Pancreas (tissue), 10 donors: ENCODE data around the gene SV2C. TPM values are rescaled to one million over a fixed set of nuclear protein-coding genes. Genes with fewer than 3 reads are reported as not detected.

Source experiments
- ATAC-seq, 4 donors: fragments of 200-7000 bp; cut with Tn5 transposase; one replicate each; pipeline versions ENCODE4 v1.8.0 to v1.9.1; 2020; ENCODE audit warnings: mild to moderate bottlenecking in 4 of 4, moderate library complexity in 4 of 4
- DNase-seq, 6 donors: peaks; one replicate each; pipeline ENCODE4 v3.0.0-alpha.2; 2020
- FAIRE-seq: peaks from 2 replicates; lab custom pipeline; 2012; peaks lifted over from hg19 to GRCh38; lab: Jason Lieb, UNC
- H3K27ac ChIP-seq, 4 donors: fragments of 200-600 bp; sonication (generic); 1 replicate in 3 of 4; 2 replicates in 1 of 4; pipeline versions ENCODE4 v1.5.0 to v1.8.0; 2020
- H3K27me3 ChIP-seq, 4 donors: fragments of 200-600 bp; one replicate each; pipeline ENCODE4 v1.8.0; 2021
- H3K36me3 ChIP-seq, 3 donors: fragments of 200-600 bp; sonication (generic) in 1 of 3; one replicate each; pipeline versions ENCODE4 v1.5.0 to v1.8.0; 2020 to 2021
- H3K4me1 ChIP-seq, 3 donors: fragments of 200-600 bp; one replicate each; pipeline ENCODE4 v1.8.0; 2021
- H3K4me3 ChIP-seq, 4 donors: fragments of 200-600 bp; sonication (generic) in 2 of 4; one replicate each; pipeline versions ENCODE4 v1.5.0 to v1.8.0; 2020 to 2021
- H3K9me3 ChIP-seq, 4 donors: fragments of 200-600 bp; one replicate each; pipeline ENCODE4 v1.8.0; 2021
- CTCF ChIP-seq, 4 donors: fragments of 200-600 bp; sonication (generic) in 3 of 4; IDR thresholded peaks; one replicate each; pipeline versions ENCODE4 v1.5.0 to v1.8.0; 2021; ENCODE audit warnings: antibody characterized with exemption in 4 of 4
- WGBS, 2 donors: extraction: QIAGEN DNeasy Blood & Tissue Kit; methylation state at CpG; one replicate each; pipeline ENCODE4 v1.1.7; 2013; 5-methylcytosine and 5-hydroxymethylcytosine counted together
- intact Hi-C, 3 donors: fragments of 100-400 bp; cut with DNase I; formaldehyde crosslinking; loops; one replicate each; pipeline versions ENCODE4 v1.11.1 to v1.14.2; 2022
- polyA plus RNA-seq, 2 donors: library from polyadenylated mRNA; stranded (reverse); fragments of 200-250 nt; gene quantifications; one replicate each; pipeline ENCODE4 v1.2.3, GENCODE V29; 2013
- total RNA-seq, 6 donors: library from RNA; stranded (reverse); fragmentation: NEBNext Ultra II Directional in 4 of 6; extraction: Animal tissue kit (Norgen Biotek cat#: 25700) in 4 of 6; gene quantifications; one replicate each; pipeline versions ENCODE4 v1.2.1 to v1.2.4, GENCODE V29; 2021 to 2023
- donor health status: healthy with polysubstance abuse.
- donor health status: DM: no; HTN: no; CAD: no; lungs with moderate emphysema.
- donor health status: DM: no; HTN: no; CAD: no.
- donor health status: control.
- donor health status: control.
- donor health status: Bipolar disorder and iron deficiency.
- donor health status: DM: yes; HTN: yes; CAD: no.
- donor health status: DM: no; HTN: no; CAD: no.
- donor health status: DM: no; HTN: no; CAD: no.
- donor health status: DM: yes; HTN: yes; CAD: no.

SV2C gene
- total and polyA plus RNA-seq, 8 donors = 0.05 to 0.18 (median 0.08) TPM; not detected in 1

- intact Hi-C loops = no loop called here
- Histone ChIP-seq H3K27me3 (no peaks in the 10 kb centered on the region), H3K27ac (peak overlapping the region; percentile 1 to 84 (median 63)), H3K4me1 (peaks cover 42 to 58% (median 57%) of the 10 kb centered on the region in 3 donors), H3K36me3 (no peaks in the 10 kb centered on the region), H3K4me3 (no peak overlapping the region), H3K9me3 (no peaks in the 10 kb centered on the region)
- DNase-seq (peak in 5 of 6 donors; percentile 48 to 84 (median 61)), ATAC-seq (peak; percentile 45 to 74 (median 72)), FAIRE-seq (no peak)
- WGBS, 2 donors = 37 to 38% methylated on average over 13 of the region's 13 CpGs
- no peak for TF ChIP-seq CTCF (IDR thresholded peaks at IDR 0.05)
These were observed 306.5 kb downstream of the SV2C start for GRCh38 chr5:76389513-76390154.

GRCh38 chr5:76391014-76391413 is 307.8 kb downstream of the SV2C start:
- FAIRE-seq = no peak
- intact Hi-C loops = no loop called here
- WGBS, 2 donors = 90 to 97% methylated on average over 9 of the region's 9 CpGs

GRCh38 chr5:76393035-76393680 is 310.0 kb downstream of the SV2C start:
- Histone ChIP-seq H3K27me3 (no peaks in the 10 kb centered on the region), H3K9me3 (no peaks in the 10 kb centered on the region), H3K4me1 (peaks cover 17 to 32% (median 24%) of the 10 kb centered on the region in 3 donors), H3K4me3 (no peak overlapping the region), H3K27ac (no peak overlapping the region), H3K36me3 (no peaks in the 10 kb centered on the region)
- no peak for ATAC-seq
- intact Hi-C loops = no loop called here
- WGBS, 2 donors = 65 to 71% methylated on average over 5 of the region's 5 CpGs
- no peak for FAIRE-seq
- no peak for TF ChIP-seq CTCF (IDR thresholded peaks at IDR 0.05)
- no peak for DNase-seq

More at GRCh38 chr5:76391014-76391413, 307.8 kb downstream of the SV2C start:
- H3K4me1 ChIP-seq = peaks cover 29 to 44% (median 43%) of the 10 kb centered on the region in 3 donors
- no peak overlapping the region for H3K4me3 ChIP-seq
- no peaks in the 10 kb centered on the region for H3K27me3 ChIP-seq
- H3K36me3 ChIP-seq = no peaks in the 10 kb centered on the region
- H3K9me3 ChIP-seq = no peaks in the 10 kb centered on the region
- no peak for DNase-seq
- peak overlapping the region; percentile 1 to 84 (median 46) for H3K27ac ChIP-seq
- no peak for TF ChIP-seq CTCF (IDR thresholded peaks at IDR 0.05)
- no peak for ATAC-seq

GRCh38 chr5:76397200-76397599 is 314.0 kb downstream of the SV2C start:
- no peak for ATAC-seq
- no peak for DNase-seq
- 96 to 99% methylated on average over 2 of the region's 2 CpGs for WGBS, 2 donors
- Histone ChIP-seq H3K36me3 (no peaks in the 10 kb centered on the region), H3K4me1 (peaks cover 0 to 14% (median 0%) of the 10 kb centered on the region in 3 donors), H3K27ac (no peak overlapping the region), H3K4me3 (no peak overlapping the region), H3K9me3 (no peaks in the 10 kb centered on the region), H3K27me3 (no peaks in the 10 kb centered on the region)
- no peak for TF ChIP-seq CTCF (IDR thresholded peaks at IDR 0.05)
- intact Hi-C loops = no loop called here
- no peak for FAIRE-seq

- H3K27ac ChIP-seq = no peak overlapping the region
- H3K9me3 ChIP-seq = no peaks in the 10 kb centered on the region
- 94 to 97% methylated on average over 2 of the region's 2 CpGs for WGBS, 2 donors
- DNase-seq = no peak
- no peak for FAIRE-seq
- intact Hi-C loops = no loop called here
- no peaks in the 10 kb centered on the region for H3K27me3 ChIP-seq
- TF ChIP-seq CTCF (IDR thresholded peaks at IDR 0.05) = no peak
- no peak overlapping the region for H3K4me3 ChIP-seq
- no peaks in the 10 kb centered on the region for H3K36me3 ChIP-seq
- peaks cover 0 to 8% (median 0%) of the 10 kb centered on the region in 3 donors for H3K4me1 ChIP-seq
- ATAC-seq = no peak
These were observed 316.1 kb downstream of the SV2C start for GRCh38 chr5:76399268-76399667.
